Osteocyte (in vitro differentiated cells): Measurements from ENCODE around the gene TRUB1. TPM values are rescaled to one million over a fixed set of nuclear protein-coding genes. Genes with fewer than 3 reads are reported as not detected.
A peak's percentile ranks its signal among the peaks of the same experiment; 100 is the strongest.

ENCODE experiments used
- DNase-seq: peaks from one replicate; pipeline ENCODE4 v3.0.0; 2021; ENCODE audit warnings: mixed read lengths; ENCODE audit not compliant: unreplicated experiment; ENCODE audit errors: extremely low spot score
- H3K27ac Mint-ChIP-seq: one replicate; pipeline ENCODE4 v1.8.0; 2021; ENCODE audit warnings: mild to moderate bottlenecking, mixed read lengths; ENCODE audit not compliant: unreplicated experiment
- H3K27me3 Mint-ChIP-seq: one replicate; pipeline ENCODE4 v1.8.0; 2021; ENCODE audit warnings: mixed read lengths; ENCODE audit not compliant: unreplicated experiment
- H3K36me3 Mint-ChIP-seq: one replicate; pipeline ENCODE4 v1.8.0; 2021; ENCODE audit warnings: mixed read lengths; ENCODE audit not compliant: unreplicated experiment
- H3K4me1 Mint-ChIP-seq: one replicate; pipeline ENCODE4 v1.8.0; 2021; ENCODE audit warnings: mixed read lengths; ENCODE audit not compliant: unreplicated experiment
- H3K4me3 Mint-ChIP-seq: one replicate; pipeline ENCODE4 v1.8.0; 2021; ENCODE audit warnings: mild to moderate bottlenecking, moderate library complexity, mixed read lengths; ENCODE audit not compliant: unreplicated experiment
- H3K9me3 Mint-ChIP-seq: one replicate; pipeline ENCODE4 v1.8.0; 2021; ENCODE audit warnings: mixed read lengths; ENCODE audit not compliant: unreplicated experiment
- CTCF ChIP-seq: fragments of 200-600 bp; sonication (generic); IDR thresholded peaks from 2 replicates; pipeline ENCODE4 v1.5.0; 2021; ENCODE audit warnings: antibody characterized with exemption, mild to moderate bottlenecking, moderate library complexity
- total RNA-seq: library from RNA; stranded (reverse); gene quantifications from 2 replicates; pipeline ENCODE4 v1.2.1, GENCODE V29; 2021

The TRUB1 gene
- total RNA-seq, 1 donor from 2014 or later: 15.9 TPM

DNA sequence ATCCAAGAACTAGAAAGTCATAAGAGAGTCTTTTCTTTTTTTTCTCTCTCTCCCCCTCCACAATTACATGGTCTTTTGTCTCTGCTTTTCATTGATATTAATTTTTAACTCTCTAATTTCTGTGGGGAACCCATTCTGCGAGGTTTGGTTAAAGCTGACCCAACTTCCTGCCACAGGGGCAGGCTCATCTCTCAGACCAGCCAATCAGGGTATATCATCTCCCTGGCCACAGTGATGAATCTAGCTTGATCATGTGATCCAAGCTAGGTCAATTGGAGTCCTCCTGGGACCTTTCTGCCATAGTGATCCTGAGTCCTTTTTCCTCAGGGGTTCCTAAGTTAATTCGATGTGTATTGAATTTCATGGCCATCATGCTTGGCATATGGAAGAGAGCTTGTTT, 38.0 kb upstream of the TRUB1 start:
- Mint-ChIP-seq H3K4me1 (peaks cover 37% of the 10 kb centered on the region), H3K4me3 (no peak overlapping the region), H3K27ac (peak overlapping the region; percentile 10), H3K36me3 (no peaks in the 10 kb centered on the region), H3K9me3 (no peaks in the 10 kb centered on the region), H3K27me3 (no peaks in the 10 kb centered on the region)
- no peak for TF ChIP-seq CTCF
- DNase-seq: no peak

DNA sequence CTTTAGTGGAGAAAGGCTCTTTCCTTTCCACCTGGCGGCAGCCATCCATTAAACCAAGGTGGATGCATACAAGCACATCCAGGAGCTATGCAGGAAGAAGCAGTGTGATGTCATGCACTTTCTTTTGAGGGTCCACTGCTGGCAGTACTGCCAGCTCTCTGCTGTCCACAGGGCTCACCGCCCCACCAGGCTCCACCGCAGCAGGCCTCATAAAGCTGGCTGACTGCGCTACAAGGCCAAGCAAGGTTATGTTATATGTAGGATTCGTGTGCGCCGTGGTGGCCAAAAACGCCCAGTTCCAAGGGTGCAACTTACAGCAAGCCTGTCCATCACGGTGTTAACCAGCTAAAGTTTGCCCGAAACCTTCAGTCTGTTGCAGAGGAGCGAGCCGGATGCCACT, 37.3 kb upstream of the TRUB1 start:
- no peak overlapping the region for H3K4me3 Mint-ChIP-seq
- no peak for TF ChIP-seq CTCF
- DNase-seq: no peak
- H3K4me1 Mint-ChIP-seq: peaks cover 43% of the 10 kb centered on the region
- H3K36me3 Mint-ChIP-seq: no peaks in the 10 kb centered on the region
- no peaks in the 10 kb centered on the region for H3K27me3 Mint-ChIP-seq
- no peaks in the 10 kb centered on the region for H3K9me3 Mint-ChIP-seq
- H3K27ac Mint-ChIP-seq: no peak overlapping the region

GRCh38 chr10:114902151-114902550, 35.8 kb upstream of the TRUB1 start:
- Mint-ChIP-seq H3K4me1 (peaks cover 57% of the 10 kb centered on the region), H3K4me3 (no peak overlapping the region), H3K27ac (peak overlapping the region; percentile 80), H3K27me3 (no peaks in the 10 kb centered on the region), H3K36me3 (no peaks in the 10 kb centered on the region), H3K9me3 (no peaks in the 10 kb centered on the region)
- TF ChIP-seq CTCF: no peak
- no peak for DNase-seq

- Mint-ChIP-seq H3K36me3 (no peaks in the 10 kb centered on the region), H3K4me3 (no peak overlapping the region), H3K9me3 (peaks cover 6% of the 10 kb centered on the region), H3K4me1 (peaks cover 63% of the 10 kb centered on the region), H3K27me3 (no peaks in the 10 kb centered on the region), H3K27ac (peak overlapping the region; percentile 85)
- TF ChIP-seq CTCF: peak; percentile 17
- no peak for DNase-seq
These were observed 32.5 kb upstream of the TRUB1 start for GRCh38 chr10:114905450-114905849.

- Mint-ChIP-seq H3K36me3 (no peaks in the 10 kb centered on the region), H3K4me3 (no peak overlapping the region), H3K9me3 (peaks cover 6% of the 10 kb centered on the region), H3K27me3 (no peaks in the 10 kb centered on the region), H3K4me1 (peaks cover 50% of the 10 kb centered on the region), H3K27ac (peak overlapping the region; percentile 60)
- TF ChIP-seq CTCF: no peak
- DNase-seq: no peak
These were observed 31.0 kb upstream of the TRUB1 start for GRCh38 chr10:114906981-114907380.
